NK-92 treated with Interleukin-12 subunit alpha and Interleukin-12 subunit beta, amount 100 ng/mL, for 24 hours (cell line): Measurements from ENCODE around the gene GLIS1.

ENCODE experiments used
- DNase-seq: peaks from one replicate; lab custom pipeline; 2025; lab: John Stamatoyannopoulos, UW

The GLIS1 gene

DNA sequence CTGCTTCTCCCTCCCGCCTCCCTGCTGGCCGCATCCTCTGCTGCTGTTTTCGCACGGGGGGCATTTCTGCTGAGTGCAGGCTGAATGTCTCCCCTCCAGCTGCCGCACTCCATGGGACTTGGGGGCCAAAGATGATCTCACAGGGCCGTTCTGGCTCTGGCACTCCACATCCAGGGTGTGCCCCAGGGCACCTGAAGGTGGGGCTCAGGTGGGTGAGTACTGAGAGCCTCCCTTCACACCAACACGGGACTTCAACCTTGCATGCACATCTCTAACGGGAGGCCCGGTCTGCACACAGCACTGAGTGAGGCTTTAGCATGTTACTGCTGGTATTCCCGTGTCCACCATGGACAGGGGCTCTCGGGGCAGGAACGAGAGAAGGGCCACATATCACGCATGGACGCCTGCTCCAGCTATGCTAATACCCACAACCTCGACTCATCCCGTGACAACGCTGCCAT lies 190.9 kb downstream of the GLIS1 start:
- no peak for DNase-seq

DNA sequence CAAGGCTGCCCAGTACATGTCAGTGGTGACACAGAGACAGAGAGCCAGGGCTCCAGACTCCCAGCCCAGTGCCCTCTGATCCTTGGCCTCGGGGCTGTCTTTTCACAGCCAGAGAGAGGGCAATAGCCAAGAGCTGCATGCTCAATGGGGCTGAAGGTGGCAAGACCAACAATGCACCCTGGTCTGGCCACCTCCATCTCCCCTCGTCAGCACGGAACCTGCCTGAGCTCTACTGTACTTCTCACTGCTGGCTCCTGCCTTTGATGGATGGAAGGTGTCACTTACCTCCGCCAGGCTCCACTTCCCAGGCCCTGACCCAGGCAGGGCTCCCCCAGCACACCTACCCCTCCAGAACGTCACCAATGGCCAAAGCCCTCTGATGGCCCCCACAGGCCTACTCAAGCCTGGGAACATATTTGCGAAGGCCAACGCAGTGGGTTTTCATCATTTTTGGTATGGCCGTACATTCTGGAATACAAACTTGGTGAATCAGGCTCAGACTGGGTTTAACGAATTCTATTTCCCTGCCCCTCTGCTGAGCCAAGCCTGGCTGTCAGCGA lies 191.7 kb downstream of the GLIS1 start:
- no peak for DNase-seq

- no peak for DNase-seq
Observed at GRCh38 chr1:53546409-53547155, 192.4 kb downstream of the GLIS1 start.

DNA sequence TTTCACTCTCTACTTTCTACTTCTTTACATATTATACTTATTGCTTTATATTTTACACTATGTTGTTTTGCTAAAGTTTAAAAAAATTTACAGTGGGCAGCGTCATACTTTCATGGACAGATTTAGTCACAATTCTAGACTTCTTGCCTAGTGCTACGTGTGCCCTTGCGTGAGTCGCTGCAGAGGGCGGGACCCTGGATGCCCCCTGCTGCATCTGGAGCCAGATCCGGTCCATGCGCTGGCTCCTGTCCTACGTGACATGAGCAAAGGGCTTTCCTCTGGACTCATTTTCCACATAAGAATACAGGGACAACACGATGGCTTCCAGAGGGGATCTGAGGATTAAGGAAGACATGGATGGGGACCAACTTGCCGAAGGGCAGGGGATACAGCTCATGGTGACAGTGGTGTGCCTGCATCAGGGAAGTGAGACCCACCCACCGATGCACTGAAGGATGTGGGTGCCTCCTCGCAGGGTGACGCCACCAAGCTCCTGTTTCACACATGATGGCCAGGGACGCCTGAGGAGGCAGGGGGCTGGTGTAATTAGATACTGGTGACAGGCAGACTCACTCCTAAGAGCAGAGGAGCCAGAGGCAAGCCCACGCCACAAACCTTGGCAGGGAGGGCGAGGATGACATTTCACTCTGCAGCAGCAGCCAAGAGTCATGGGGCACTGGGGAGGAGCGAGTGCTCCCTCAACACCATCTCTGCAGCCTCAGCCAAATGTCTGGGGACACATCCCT lies 193.1 kb downstream of the GLIS1 start:
- no peak for DNase-seq

DNA sequence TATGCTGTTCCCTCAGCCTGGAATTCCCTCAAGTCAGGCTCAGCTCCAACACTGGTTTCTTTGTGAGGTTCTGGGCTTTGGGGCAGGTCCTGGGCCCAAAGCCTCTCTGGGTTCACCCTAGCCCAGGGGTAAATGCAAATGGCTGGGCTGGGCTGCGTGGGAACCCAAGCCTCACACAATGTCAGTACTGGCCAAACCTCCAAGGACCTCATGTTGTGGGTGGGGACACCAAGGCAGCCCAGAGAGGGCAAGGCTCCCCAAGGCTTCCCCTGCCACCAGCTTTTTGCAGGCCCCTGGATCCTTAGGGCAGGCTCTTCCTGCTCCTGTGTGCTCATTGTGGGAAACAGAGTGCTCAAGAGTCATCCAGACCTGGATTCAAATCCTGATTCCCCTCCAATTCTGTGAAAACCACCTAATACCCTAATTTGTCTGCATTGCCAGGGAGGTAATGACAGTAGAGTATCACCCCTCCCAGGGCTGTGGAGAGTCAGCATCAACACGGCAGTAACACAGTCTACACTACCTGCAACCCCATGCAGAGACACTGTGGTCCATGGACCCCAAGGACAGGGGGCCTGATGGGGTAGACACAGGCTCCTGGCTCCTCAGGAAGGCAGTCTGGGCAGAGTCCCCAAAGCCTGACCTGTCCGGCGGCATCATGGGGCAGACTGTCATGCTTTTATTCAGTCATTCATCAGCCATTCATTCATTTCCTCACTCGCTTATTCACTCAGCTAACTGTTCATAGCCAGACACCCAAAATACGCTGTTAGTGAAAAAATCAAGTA lies 194.0 kb downstream of the GLIS1 start:
- DNase-seq, result no peak

DNA sequence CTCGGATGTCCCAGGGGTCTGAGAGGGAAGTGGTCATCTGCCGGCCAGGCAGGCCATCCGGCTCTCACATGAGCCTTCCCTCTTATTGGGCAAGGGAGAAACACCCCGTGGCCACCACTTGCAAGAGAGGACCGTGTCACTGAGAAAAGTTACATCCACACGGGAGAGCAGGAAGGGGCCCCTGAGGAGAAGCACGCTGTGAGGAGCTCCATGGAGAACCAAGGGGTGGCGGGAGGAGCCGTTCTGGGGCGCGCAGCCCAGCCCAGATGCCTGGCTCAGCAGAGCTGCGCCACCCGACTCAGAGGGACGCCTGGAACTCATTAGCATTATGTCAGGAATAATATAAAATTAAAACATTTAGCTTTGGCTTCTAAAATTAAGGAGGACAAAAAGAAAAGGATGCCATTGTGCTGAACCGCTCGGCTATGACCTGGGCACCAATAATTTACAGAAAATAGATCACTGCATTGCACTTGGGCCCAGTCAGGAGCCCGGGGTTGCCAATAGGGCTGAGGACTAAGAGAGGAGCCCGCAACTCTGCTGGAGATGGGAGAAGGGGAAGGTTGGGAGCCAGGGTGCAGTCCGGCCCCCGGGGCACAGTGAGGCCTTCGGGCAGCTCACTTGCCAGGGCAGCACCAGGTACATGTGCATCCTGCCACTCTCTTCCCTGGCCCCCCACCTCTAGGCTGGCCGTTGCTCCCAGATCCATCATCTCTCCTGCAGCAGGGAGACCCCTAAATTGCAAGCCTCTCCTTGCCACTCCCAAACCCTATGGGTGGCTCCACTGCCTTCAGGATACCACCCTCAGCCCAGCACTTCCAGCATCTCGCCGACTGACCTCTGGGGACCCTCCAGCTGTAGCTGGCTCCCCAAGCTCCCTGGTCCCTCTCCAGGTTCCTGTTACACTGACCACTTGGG lies 194.9 kb downstream of the GLIS1 start:
- no peak for DNase-seq

GRCh38 chr1:53543130-53543777 lies 195.7 kb downstream of the GLIS1 start:
- no peak for DNase-seq

- no peak for DNase-seq
Observed at GRCh38 chr1:53542551-53542950, 196.4 kb downstream of the GLIS1 start.

DNA sequence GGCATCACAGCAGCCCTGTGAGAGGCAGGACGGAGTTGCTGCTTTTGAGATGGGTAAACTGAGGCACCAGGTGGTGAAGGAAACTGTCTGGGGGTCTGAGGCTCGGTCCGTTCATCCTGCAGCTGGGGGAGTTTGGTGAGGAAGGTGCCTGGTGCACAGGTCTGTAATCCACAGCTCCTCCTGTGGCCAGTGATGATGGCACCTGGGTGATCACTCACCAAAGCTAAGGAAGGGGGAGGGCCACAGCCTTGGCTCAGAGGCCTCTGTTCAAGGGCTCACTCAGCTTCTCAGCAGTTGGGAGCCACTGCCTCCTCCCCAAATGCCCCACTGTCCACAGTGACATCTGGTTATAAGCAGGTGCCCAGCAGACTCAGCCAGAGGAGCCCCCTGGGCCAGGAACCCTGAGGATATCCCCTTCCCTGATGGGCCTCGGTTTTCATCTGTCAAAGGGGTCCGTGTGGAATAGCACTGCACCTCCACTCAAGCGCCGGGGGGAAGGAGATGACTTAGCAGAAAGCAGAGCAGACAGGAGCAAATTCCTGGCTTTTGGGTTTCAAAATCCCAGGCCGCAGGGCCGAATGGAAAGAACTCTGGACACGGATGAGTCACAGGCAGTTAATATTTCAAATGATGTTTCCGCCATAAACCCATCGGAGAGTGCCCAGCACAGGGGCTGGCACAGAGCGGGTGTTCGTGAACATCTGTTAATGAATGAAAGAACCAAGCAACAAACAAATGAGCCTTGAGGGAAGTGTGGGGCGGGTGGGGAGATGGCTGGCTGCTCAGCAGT lies 197.0 kb downstream of the GLIS1 start:
- peak; percentile 12 for DNase-seq

- DNase-seq, result no peak
Observed at GRCh38 chr1:53541263-53541625, 197.7 kb downstream of the GLIS1 start.

DNA sequence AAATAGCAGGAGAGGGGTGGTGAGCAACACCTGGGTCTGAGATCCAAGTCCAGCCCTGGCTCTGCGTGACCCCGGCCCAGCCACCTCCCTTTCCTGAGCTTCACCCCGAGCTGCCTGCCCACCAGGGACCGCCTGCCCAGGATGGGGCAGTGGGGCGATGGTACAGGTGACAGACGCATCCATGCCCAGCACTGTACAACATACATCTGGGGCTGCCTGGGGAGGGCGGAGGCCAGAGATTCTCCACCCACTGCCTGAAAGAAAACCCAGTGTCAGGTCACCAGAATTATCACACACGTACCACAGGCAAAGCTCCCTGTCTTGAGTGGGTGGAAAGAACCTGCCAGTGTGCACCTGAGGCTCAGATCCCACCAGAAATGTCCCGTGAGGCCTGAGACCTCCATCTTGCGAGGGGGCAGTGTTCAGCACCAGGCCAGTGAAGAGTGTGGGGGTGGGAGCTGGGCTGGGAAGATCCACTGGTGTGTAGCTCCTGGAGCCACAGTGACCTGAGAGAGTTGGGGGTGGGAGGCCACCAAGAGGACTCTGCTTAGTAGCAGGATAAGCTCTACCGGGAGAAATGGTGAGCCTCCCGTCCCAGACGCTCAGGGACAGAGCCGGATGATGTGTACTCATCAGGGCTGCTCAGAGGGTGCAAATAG lies 198.2 kb downstream of the GLIS1 start:
- no peak for DNase-seq

DNA sequence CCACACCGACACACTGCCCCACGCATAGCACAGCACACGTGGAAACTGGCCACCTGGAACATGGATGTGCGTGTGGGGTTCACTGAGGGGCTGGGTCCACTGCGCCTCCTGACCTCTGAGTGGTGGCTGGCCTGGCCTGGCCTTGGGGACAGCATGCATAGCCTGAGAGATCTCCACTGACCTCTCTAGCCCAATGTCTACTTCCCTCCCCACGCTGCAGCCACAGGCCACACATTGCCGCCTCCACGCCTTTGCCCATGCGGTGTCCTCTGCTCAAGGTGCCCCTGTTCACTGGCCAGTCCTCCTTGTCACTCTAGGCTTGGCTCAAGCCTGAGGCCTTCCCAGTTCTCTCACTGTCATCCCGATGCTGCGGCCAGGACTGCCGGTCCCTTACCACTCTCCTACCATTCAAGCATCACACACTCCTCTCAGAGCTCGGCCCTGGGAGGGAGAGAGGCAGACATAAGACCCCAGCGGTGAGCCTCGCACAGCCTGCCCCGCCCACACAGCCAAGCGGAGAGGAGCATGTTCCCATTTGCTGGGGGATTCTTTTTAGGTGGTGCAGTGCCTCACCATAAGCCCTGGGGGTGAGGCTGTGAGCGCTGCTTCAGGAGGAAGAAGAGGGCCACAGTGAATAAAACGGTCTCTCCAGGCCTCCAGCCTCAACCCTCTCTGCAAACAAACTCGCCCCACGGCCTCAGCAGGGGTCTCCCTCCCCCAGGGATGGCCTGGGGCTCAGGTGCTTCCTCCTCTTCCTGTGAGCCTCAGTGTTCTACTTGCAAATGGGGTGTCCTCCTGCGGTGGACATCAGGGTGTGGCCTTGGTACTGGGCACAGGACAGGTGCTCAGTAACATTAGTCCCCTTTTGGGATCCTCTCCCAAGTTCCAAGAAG lies 199.0 kb downstream of the GLIS1 start:
- no peak for DNase-seq

DNA sequence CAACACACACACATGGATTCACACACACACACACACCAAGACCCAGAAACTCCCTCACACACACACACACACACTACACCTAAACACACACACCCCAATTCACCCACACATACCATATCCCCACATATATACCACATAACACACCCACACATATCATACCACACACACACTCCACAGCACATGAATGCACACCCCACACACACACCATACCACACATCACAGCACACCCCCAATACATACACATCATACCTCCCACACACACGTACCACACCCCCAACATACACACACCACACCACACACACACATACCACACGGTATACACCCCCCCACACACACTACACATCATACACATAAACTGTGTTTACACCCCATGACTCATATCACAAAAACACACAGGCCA lies 199.7 kb downstream of the GLIS1 start:
- no peak for DNase-seq

GRCh38 chr1:53536606-53537005 lies 202.4 kb downstream of the GLIS1 start:
- DNase-seq, result no peak

- DNase-seq, result no peak
Observed at GRCh38 chr1:53535846-53536245, 203.1 kb downstream of the GLIS1 start.

DNA sequence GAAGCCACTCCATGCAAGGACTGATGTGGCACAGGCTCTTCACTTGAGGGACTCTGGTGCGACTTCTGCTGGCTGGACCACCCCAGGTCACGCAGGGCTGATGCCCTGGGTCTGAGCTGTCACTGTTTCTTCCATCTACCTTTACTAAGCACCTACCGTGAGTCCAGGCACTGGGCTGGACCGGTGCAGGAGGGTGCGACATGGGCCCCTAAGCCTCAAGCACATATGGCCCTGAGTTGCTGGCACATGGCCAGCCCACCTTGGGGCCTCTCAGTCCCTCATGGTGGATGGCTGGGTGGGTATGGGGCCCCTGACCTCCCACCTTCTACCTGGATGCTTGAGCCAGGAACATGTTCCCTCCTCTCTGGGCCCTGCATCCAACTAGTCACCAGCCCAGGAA lies 203.7 kb downstream of the GLIS1 start:
- no peak for DNase-seq

GRCh38 chr1:53532912-53533311 lies 206.1 kb downstream of the GLIS1 start:
- DNase-seq, result no peak

- no peak for DNase-seq
Observed at GRCh38 chr1:53532377-53532776, 206.6 kb downstream of the GLIS1 start.
